GM19438 (cell line): ENCODE results near the gene GPATCH4.
"Not testable (repeated sequence)": the region's sequence is repeated elsewhere in the genome, so short reads cannot be mapped to it uniquely, and the experiment has no call there.

ENCODE experiments used
- ATAC-seq: cut with Tn5 transposase; IDR thresholded peaks from one replicate; pipeline ENCODE4 v1.9.1; 2021; ENCODE audit warnings: low read depth; ENCODE audit not compliant: unreplicated experiment

The GPATCH4 gene

DNA sequence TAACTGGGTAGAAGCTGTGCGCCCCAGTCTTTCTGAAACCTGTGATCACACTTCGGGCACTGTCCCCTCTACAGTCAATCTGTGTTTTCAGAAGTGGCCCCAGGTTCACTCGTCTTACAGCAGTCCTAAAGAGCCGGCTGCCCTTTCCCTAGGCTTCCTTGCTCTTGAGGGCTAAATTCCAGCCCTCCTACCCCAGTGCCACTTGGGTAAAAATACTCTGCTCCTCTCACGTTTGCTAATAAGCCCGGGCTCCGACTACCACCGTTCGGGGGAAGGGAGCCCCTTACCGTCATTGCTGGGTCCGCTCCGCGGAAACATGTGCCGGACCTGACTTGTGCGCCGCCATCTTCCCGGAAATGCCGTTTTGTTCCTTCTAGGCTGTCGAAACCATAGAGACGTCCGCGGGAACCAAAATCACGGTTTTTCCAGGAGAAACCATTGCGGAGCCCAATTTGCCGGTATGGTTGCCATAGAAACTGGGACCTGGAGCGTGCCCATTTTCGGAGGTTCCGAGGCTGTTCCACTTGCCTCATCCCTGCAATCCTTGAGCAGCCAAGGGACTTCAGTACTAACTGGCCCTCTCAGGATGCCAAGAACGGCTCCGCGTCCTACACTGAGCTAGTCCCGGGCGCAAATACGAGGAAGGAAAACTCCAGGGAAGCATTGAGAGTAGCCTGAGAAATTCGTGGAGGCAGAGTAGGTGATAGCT lies at the start of gene GPATCH4:
TSS of gene GPATCH4 (minus strand) at position 358 of the 709 bp plus-strand sequence.
- no peak for ATAC-seq

DNA sequence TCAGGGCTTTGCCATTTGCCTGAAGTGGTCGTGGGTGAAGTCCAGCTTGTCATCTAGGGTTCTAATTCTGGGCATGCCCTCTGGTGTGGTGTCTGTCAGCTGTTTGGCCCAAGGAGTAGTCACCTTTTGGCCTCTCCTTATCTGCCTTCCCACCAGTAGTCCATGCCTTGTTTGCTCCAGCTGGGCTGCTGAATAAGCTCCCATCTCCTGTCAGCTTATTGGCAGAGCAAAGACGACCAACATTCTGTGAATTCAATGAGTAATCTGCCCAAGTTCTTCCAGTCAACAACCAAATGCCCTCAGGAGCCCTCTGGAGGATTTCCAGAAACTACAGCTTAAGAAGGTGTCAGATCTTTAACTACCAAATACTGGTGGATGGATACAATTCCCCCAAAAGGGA lies 47.7 kb upstream of the GPATCH4 start:
- ATAC-seq: no peak

DNA sequence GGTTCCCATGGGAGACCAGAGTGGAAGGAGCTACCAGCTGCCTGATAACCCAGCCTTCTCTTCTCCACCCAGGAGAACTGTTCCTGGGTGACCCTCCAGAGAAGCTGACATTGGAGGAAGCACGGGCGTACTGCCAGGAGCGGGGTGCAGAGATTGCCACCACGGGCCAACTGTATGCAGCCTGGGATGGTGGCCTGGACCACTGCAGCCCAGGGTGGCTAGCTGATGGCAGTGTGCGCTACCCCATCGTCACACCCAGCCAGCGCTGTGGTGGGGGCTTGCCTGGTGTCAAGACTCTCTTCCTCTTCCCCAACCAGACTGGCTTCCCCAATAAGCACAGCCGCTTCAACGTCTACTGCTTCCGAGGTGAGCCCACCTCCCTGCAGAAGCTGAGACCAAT lies 47.2 kb upstream of the GPATCH4 start:
- ATAC-seq: no peak

DNA sequence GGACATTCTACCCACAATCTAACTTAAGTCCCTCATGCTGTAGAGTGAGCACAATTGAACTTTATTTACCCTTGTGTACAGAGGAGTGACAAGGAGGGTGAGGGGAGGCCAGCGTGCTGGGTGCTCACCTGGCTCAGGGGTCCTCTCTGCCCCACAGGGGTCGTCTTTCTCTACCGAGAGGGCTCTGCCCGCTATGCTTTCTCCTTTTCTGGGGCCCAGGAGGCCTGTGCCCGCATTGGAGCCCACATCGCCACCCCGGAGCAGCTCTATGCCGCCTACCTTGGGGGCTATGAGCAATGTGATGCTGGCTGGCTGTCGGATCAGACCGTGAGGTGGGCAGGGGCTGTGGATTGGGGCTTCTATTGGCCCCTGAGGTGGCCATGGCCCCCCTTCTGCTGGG lies 46.1 kb upstream of the GPATCH4 start:
- no peak for ATAC-seq

DNA sequence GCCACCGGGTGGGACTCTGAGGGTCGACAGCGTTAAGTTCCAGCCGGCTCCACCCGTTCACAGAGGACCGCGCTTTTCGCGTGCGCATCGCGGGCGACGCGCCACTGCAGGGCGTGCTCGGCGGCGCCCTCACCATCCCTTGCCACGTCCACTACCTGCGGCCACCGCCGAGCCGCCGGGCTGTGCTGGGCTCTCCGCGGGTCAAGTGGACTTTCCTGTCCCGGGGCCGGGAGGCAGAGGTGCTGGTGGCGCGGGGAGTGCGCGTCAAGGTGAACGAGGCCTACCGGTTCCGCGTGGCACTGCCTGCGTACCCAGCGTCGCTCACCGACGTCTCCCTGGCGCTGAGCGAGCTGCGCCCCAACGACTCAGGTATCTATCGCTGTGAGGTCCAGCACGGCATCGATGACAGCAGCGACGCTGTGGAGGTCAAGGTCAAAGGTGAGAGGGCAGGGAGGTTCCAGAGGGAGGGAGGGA lies 45.5 kb upstream of the GPATCH4 start:
- ATAC-seq: no peak

DNA sequence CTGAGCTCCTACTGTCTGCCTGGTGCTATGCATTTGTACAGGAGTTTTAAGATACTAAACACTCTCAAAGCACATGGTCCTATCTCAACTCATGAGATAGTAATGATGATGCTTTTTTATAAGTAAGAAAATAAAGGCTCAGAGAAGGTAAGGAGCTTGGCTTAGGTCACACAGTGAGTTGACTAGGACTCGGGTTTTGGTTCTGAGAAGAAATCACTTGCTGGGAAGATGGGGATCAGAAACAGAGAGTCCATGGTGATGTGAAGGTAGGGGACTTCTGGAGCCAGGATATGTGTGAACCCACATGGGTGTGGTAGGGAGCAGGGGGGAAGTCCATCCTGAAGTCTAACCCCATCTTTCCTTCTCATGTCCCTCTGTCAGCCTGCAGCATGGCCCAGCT lies 44.4 kb upstream of the GPATCH4 start:
- no peak for ATAC-seq

DNA sequence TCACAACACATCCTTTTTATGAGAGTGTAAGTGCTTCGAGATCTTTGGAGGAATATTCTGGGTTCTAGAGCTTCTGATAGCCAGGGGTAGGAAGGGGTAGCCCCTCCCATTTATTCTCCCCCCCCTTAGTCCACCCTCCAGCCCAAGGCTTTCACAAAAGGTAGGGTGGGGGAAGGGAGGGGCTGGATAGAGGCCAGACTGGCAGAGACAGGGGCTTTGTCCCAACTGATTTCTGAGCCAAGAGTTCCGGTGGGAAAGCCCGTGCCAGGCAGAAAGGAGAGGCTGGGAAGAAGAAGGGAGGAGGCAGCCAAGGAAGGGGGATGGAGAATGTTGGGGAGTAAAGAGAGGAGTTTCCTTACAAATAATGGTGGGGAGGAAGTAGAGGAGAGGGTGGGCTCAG lies 43.8 kb upstream of the GPATCH4 start:
- no peak for ATAC-seq

DNA sequence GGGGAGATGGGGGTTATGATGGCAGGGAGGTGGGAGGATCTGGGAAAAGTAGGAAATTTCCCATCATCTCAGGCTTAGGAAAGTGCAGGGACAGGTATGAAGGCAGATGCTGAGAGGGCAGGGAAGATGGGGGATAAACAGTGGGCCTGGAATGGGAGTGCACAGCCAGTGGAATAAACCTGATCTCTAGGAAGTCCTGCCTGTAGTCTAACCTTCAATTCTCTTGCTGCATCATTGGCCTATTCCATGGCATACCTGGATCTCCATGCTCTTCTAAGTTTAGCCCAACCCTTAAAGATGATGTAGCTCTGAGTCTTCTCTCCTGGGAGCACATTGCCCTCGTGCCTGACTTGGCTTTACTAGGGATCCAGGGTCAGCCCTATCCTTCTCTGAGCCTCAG lies 43.4 kb upstream of the GPATCH4 start:
- no peak for ATAC-seq

DNA sequence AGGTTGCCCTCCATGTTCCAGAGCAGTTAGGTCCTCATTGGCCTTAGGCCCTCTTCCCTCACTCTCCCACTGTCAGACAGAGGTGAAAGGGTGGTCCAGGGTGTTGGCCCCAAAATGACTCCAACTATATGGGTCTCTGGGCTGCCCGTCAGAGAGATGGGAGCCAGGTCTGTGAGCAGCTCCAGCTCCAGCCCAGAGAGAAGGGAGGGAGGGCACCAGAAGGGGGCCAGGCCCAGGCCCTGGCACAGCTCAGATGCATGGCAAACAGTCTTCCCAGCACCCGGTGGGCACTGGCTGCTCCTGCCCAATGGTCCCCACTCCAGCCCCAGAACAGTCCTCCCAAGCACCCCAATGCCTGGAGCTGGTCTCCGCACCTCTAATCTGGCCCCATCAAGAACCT lies 42.9 kb upstream of the GPATCH4 start:
- ATAC-seq: no peak

DNA sequence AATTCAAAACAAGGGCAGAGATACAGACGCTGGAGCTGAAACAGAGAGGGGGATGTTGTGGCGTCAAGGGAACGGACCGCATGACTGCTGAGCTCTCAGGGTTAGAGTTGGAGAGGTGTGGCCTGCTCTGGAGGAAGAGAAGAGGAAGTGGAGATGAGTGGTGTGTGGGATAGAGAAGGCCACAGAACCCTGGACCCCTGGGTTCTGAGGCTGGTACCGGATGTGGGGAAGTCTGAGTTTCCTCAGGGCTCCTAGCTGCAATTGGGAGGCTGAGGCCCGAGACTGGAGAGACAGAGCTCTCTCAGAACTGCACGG lies 42.5 kb upstream of the GPATCH4 start:
- no peak for ATAC-seq

DNA sequence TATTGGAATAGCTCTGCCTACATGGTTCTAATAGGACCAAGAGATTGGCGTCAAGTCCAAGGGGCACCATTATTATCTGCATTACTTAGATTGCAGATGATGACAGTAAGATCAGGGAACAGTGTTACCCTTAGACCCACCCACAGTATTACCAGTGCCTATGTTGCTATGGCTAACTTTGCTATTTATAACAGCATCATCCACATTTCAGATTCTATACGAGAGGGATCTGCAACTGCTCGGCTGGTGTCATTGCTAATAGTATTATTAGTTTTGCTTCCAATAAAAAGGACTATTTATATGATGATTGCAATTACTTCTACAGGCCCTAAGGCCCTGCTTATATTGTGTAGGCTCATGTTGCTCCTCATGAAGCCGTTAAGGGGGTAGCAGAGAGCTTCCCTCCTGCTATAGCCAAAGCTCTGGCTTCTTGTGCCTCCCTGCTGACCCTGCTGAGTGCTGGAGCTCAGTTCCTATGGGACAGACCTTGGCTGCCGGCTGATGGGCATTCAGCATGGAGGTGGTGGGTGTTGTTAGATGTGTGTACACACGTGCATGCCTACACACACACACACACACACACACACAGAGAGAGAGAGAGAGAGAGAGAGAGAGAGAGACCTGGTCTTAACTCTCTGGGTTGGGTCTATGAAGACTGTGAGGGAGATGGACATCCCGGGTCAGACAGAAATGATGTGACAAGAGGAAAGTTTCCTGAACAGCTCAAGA lies 41.9 kb upstream of the GPATCH4 start:
- no peak for ATAC-seq

DNA sequence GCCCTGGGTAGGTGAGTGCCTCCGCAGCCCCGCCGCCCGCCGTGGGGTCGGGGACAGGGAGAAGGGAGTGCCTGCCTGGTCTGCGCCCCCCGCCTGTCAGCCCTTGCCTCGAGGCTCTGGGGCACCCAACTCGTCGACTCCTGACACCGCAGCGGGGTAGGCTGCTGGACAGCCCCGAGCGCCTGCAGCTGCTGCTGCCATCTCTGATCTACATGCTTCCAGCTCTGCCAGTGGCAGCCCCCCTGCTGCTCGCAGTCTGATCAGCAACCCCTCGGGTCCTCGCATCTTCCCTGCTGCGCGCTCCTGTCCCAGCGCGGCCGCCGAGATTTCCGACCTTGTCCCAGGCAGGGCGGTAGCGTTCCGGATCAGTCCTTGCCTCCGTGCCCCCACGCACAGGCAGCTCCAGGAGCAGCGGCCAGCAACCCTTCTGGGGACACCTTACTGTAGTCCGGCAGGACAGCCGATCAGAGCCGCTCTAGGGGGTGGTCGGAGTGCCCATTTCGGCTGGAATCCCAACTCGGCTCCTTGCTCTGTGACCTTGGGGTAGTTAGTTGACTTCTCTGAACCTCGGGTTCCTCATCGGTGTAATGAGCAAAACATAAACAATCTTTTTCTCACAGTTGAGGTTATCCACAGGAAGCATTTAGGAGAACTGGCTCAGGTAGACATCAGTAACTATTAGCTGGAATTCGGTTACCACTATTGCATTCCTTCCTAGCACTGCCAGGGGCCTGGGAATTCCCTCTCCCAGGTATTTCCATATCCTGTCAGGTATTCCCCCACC lies 41.2 kb upstream of the GPATCH4 start:
- no peak for ATAC-seq

DNA sequence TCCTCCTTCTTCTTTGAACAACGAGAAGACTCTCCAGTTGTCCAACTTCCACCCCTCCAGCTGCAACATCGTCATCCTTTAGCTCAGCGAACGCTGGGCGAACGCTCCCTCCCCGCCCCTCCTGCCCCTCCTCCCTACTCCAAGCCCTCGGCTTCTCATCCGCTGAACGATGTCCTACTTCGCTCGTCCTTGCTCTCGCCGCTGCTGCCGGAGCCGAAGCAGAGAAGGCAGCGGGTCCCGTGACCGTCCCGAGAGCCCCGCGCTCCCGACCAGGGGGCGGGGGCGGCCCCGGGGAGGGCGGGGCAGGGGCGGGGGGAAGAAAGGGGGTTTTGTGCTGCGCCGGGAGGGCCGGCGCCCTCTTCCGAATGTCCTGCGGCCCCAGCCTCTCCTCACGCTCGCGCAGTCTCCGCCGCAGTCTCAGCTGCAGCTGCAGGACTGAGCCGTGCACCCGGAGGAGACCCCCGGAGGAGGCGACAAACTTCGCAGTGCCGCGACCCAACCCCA lies 40.5 kb upstream of the GPATCH4 start, which contains the start of gene BCAN:
TSS of gene BCAN (plus strand) at position 357 of the 504 bp plus-strand sequence. CDS start 3,938 bp downstream, outside the sequence.
- ATAC-seq: no peak

DNA sequence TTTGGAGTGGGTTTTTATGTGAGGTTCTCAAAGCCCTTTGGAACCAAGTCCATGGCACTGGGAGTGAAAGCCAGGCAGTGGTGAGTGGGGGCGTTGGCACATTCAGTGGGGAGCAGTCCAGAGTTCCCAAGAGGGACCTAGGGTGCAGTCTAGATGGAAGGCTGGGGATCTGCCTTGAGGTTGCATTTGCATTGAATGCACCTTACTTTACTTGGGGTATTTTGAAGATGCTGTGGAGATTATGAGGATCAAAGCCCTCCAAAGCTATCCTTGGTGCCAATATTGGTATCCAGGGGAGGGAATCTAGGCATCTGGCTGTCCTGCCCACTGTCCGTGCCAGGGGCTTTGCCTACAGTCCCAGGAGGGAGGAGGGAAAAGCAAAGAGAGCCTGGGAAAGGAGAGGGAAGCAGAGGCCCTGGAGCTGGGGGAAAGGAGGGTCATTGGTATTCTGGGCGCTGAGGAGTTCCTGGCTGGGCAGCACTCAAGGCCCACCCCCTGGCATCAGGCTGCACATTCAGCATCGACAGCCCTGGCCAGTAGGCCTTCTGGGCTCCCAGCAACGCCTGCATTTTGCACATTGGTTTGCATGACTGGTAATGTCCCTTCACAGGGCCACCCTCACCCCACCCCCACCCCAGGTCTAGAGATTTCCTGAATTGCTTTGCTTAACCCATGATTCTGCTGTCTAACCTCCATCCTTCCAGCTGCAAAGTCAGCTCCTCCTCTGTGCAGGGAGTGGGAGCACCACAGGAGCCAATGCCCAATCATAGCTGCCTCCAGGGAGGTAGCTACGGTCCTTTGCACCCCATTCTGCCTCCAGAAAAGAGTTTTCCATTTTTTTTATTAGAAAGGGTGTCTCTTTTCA lies 39.8 kb upstream of the GPATCH4 start:
- no peak for ATAC-seq

DNA sequence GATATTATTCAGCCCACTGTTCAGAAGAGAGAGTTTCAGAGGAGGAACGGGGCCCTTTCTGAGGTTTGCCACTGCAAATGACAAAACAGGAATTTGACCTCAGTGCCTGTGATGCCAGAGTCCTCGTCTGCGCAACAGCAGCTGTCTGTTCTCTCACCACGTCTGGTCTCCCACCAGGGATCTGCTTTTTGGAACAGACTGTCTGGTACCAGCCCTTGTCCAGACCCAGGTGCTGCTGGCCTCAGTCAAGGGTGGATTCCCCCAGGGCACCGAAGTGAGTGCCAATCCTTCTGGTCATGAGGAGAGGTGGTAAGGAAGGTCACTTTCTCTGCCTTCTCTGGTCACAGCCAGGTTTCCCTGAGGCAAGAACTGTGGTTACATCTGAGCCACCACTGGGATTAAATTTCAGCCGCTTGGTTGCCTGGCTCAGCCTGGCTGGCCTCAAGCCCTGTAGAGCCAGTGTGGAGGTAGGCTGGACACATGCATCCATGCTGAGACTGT lies 38.4 kb upstream of the GPATCH4 start:
- no peak for ATAC-seq

DNA sequence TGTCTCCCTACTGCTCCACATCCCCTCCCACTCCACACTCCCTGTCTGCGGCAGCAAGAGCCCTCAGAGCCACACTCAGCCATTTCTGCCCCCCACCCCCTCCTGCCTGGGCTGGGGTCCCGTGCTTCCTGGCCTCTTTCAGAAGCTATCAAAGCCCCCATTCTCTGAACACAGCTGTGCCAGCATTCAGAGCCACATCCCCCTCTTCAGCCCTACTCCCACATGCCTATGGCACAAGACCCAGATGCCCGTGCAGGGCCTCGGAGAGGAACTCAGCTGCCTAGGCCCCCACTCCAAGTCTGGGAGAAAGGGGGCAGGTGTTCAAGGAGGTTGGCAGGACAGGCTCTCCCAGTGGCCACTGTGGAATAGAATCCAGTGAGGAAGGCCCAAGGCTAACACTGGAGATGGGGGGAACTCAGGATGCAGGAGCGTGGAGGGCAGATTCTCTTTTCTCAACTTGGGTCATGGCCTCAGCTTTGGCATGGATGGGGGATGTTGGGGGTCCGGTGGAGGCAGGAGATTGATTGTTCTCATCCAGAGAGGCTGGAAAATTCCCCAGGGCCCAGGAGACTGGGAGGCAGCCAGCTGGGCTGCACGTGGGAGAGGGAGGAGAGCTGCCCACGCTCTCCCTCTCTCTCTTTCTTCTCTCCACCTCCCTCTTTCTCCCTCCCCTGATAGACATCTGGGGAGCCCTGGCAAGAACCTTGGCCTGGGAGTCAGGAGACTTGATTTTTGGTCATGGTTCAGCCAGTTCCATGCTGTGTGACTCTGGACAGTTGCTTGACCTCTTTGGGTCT lies 37.1 kb upstream of the GPATCH4 start:
- no peak for ATAC-seq

DNA sequence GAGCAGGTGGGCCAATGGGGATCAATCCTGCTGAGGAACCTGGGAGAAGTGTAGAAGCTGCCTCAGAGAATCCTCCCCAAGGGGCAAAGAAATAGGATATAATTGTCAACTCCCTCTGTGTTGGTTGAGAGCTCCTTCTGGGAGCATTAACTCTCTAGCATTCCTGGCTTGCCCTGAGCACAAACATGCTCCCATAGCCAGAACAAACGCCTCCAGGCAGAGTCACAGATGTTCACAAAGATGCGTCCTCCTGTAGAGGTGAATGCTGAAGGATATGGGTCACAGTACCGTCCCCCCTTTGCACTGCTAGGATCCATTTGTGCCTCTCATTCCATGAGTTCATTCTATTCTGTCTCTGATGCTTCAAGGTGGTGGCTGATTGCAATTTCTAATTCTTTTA lies 31.1 kb upstream of the GPATCH4 start:
- ATAC-seq: no peak

DNA sequence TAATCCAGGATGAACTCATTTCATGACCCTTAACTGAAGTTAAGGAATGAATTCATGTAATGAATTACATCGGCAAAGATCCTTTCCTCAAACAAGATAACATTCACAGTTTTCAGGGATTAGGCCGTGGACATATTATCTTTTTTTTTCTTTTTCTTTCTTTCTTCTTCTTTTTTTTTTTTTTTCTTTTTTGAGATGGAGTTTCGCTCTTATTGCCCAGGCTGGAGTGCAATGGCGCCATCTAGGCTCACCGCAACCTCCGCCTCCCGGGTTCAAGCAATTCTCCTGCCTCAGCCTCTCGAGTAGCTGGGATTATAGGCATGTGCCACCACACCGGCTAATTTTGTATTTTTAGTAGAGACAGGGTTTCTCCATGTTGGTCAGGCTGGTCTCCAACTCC lies 29.9 kb upstream of the GPATCH4 start:
- not testable (repeated sequence) for ATAC-seq

DNA sequence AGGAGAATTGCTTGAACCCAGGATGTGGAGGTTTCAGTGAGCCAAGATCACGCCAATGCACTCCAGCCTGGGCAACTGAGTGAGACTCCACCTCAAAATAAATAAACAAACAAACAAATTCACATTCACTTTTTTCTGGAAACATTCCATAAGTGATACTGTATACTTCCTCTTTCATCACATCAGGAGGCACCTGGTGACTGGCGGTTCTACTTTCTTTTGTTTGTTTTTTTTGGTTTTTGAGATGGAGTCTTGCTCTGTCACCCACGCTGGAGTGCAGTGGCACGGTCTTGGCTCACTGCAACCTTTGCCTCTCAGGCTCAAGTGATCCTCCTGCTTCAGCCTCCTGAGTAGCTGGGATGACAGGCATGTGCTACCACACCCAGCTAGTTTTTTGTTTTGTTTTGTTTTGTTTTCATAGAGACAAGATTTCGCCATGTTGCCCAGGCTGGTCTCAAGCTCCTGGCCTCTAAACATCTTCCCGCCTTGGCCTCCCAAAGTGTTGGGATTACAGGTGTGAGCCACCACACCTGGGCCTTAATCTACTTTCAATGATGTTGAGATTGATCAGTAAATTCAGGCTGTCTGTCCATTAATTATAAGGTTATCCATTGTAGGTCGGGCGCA lies 28.7 kb upstream of the GPATCH4 start:
- ATAC-seq: no peak
